NCI-H146 (cell line): ENCODE data around the gene CTPS2.
"Not testable (repeated sequence)": the region's sequence is repeated elsewhere in the genome, so short reads cannot be mapped to it uniquely, and the experiment has no call there.

Experiments used
- DNase-seq: peaks from one replicate; lab custom pipeline; 2025; lab: John Stamatoyannopoulos, UW

CTPS2 gene

GRCh38 chrX:16603822-16604221 is 108.6 kb downstream of the CTPS2 start:
- no peak for DNase-seq

DNA sequence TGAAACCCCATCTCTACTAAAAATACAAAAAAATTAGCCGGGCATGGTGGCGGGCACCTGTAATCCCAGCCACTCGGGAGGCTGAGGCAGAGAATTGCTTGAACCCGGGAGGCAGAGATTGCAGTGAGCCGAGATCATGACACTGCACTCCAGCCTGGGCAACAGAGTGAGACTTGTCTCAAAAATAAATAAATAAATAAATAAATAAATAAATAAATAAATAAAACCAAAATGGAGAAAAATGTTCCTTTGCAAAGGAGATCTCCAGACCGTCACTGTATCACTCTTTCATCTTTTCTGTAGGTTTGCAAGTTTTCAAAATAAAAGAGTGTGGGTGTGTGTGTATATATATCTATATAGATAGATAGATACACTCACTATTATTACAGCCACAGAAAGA is 109.2 kb downstream of the CTPS2 start:
- not testable (repeated sequence) for DNase-seq

DNA sequence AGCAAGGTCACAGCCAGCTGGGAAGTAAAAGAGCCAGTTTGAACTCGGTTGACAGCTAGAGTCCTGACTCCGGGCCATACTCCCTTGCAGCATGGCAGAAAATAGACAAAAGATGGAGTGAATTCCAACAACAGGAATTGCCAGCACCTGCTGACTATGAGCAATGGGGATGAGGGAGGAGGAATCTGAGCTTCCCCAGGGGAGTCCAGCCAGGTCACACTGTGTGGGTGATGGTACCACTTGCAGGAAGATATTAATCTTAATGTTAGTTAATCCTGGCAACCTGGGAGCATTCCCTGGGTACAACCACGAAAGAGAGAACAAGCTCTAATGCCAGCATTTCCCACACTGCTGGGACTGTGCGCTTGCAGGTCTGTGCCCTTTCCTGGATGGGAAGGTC is 110.6 kb downstream of the CTPS2 start:
- DNase-seq, result no peak

DNA sequence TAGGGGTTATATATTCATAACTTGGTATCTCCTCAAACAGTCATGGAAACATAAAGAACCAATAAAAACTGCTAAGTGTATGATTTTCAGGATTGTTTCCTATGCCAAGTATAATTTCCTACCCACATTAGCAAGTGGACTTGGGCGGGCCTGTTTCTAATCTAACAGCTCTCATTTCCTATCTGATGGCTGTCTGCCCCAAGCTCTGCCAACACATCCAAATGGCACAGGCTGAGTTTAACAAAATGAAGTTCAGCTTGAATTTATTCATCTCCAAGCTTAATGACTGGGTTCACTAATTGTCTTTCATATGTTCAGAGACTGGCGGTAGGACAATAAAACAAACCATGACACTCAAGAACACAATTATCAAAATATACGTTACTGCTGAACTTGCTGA is 118.0 kb downstream of the CTPS2 start:
- DNase-seq, result no peak

DNA sequence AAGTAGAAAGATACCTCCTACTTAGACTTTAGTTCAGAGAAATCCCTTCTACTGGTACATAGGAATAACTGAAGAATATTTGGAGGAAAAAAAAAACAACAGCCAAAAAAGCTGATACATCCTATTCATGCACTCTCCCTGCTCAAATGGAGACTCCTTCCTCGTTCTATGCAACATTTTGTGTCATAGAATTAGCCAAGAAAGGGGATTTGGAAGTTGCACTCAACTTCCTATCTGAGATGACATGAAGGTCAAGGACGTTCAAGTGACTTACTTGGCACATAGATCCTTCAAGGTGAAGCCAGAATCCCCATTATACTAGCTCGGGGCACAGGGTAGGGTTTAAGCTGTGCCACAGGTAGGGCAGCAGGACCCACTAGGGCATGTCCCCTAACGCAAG is 118.7 kb downstream of the CTPS2 start:
- DNase-seq, result no peak

DNA sequence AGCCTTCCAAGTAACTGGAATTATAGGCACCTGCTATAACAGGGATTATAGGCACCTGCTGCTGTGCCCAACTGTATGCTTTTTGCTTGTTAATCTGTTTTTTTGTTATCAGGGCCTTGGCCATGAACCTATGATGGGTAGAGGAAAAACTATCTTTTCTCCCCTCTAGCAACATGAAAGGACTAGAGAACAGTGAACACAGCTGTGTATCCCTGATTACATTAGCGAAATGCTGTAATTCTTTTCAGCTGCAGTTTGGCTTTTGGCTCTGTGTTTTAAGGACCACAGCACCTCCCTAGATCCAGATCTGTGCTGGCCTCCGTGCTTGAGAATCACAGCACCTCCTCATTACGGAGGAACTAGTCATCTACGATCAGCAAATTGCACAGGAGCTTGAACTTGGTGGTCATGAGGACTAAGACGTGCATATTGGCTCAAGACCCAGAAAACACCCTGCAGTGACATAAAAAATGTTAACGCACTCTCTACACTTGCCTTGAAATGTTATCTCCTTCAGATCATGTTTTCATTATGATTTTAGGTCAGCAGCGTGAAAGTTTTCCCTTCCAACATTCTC is 120.2 kb downstream of the CTPS2 start:
- DNase-seq, result no peak

DNA sequence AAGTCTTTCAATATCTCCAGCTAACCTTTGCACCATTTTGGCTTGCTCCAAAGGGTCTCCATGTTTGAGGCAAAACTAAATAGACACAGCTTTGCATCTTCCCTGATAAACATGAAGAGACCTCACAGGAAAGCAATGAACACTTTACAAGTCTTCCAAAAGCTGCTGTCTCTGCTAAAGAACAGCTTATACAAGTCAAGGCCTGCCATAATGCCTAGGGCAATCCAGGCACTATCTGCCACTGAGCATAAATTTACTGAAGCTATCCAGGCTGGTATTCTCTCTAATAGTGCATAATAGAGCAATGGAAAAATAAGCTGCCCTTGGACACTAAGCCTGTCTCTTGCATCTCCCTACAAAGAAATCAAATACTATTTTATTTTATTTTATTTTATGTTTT is 122.6 kb downstream of the CTPS2 start:
- no peak for DNase-seq

- no peak for DNase-seq
These were observed 123.3 kb downstream of the CTPS2 start for GRCh38 chrX:16589211-16589610.

- DNase-seq, result no peak
These were observed 124.2 kb downstream of the CTPS2 start for GRCh38 chrX:16588266-16588665.

GRCh38 chrX:16587836-16588235 is 124.6 kb downstream of the CTPS2 start:
- DNase-seq, result no peak

GRCh38 chrX:16586377-16587112 is 125.9 kb downstream of the CTPS2 start:
- no peak for DNase-seq

DNA sequence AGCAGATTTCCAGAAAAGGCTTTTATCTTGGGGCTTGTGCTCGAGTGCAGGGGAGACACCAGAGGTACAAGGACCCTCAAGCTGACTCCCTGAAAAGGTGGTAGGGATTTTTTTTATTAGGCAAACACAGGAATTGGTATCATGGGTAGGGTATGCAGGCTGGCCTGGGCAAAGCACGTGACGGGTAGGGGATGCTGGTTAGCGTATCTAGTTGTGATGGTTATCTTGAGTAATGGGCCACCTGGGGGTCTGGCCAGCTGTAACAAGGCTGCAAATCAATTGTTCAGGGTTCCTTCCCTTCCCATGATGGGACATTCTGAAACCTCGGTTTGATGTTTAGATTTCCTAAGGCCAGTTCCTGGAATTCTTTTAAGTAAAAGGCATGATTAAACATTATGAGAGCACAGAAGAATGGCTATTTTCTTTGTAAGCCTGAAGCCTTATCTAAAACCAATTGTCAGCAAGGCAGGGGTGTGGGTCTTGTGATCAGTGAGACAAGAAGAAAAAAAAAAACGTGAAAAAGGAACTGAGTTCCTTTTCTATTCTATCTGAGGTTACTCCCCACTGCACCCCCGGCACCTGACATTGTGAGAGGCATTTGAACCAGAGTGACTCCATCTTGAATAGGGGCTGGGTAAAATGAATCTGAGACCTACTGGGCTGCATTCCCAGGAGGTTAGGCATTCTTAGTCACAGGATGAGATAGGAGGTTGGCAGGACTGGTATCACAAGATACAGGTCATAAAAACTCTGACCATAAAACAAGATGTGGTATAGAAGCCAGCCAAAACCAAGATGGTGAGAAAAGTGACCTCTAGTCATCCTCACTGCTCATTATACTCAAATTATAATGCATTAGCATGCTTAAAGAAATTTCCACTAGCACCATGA is 126.7 kb downstream of the CTPS2 start:
- no peak for DNase-seq

DNA sequence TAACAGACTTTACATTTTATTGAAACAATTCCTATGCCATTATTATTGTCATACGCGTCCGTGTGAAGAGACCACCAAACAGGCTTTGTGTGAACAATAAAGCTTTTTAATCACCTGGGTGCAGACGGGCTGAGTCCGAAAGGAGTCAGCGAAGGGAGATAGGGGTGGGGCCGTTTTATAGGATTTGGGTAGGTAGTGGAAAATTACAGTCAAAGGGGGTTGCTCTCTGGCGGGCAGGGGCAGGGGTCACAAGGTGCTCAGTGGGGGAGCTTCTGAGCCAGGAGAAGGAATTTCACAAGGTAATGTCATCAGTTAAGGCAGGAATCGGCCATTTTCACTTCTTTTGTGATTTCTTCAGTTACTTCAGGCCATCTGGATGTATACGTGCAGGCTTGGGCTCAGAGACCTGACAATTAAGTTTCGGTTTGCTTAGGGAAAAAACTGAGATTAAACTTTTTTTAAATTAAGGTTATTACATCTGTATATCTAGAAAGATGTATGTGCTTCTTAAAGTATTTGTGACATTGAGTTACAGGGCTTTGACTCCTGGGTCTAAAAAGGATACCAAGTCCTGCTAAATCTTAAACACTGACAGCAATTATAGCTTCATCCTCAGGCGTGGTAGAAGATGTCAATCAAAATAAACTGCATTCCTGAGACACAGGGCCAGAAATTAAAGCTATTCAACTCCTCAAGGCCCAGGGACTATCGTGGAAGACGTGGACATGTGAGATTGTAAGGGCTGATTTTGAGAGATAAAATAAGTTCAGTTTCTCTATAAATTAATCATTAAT is 132.3 kb downstream of the CTPS2 start:
- DNase-seq, result not testable (repeated sequence)

GRCh38 chrX:16579517-16579916 is 133.0 kb downstream of the CTPS2 start:
- DNase-seq, result no peak

DNA sequence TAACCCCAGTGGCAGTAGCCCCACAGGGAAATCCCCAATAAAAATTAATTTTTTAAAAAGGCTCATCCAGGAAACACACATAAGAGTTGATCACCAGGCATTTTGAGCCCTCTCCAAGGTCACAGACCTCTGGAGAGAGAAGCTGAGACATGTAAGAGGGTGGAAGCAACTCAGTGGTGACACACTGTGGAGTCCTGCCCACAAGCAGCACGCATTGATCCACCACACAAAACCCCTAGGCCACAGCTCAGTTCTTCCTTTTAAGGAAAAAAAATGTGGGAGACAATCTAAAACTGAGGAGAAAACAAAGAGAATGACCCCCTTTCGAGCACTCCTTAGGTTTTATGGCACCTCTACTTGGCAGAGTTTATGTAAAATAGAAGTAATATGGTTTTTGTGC is 134.3 kb downstream of the CTPS2 start:
- DNase-seq, result no peak

DNA sequence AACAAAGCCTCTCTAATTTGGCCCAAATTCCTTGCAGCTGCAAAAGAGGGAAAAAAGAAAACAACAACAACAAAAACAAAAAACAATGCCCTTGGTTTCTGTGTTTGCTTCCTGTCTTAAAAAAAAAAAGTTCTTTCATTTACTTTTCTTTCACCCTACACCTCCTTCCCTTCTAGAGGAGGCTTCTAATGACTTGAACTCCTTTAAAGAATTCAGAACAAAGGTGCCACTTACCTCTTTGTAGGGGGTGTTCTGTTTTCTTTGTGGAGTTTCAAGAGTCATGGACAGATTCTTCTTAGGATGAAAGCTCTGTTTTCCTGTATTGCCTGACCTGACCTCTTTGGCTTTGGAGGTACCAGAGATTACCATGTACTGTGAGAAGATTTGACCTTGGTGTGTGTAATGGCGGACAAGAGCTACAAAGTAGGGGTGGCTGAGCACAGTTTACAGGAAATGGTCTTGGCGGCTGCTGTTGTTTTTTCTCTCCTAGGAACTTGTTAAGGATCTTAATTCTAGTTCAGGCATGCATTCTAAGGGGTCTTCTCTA is 134.9 kb downstream of the CTPS2 start:
- DNase-seq, result no peak

- DNase-seq, result not testable (repeated sequence)
These were observed 137.1 kb downstream of the CTPS2 start for GRCh38 chrX:16575388-16575787.

DNA sequence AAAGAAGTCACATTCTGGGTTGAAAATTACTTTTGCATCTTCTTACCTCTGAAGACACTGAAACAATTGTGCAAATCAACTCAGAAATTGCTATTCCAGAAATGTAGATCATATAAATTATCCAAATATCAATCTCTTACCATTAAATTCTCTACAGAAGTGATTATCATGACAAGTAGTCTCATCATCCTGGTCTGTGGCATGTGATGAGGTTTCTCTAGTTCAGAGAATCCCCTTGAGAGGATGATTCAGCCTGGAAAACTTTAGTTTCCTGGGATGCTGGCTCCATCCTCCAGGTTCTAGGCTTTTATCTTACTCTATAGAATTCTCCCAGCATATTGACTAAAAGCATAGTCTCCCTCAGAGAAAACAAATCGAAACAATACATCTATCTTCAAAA is 138.7 kb downstream of the CTPS2 start:
- no peak for DNase-seq

GRCh38 chrX:16567681-16568080 is 144.8 kb downstream of the CTPS2 start:
- no peak for DNase-seq

DNA sequence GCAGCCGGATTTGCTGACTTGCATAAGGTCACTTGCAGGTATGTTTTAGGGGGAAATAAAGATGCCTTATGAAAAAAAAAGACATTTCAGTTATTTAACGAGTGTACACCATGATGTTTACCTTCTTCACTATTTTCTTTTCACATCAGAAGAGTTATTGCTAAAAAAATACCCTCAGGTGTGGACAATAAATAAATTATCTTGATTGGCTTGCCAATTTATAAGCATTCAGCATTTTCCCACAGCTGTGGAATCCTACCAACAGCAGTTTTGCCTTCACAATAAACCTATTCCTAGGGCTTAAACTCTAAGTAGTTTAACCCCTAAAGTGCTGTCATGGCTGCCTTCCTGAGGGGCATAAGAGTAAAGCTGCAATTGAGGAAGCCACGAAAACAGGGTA is 145.9 kb downstream of the CTPS2 start:
- DNase-seq, result no peak

DNA sequence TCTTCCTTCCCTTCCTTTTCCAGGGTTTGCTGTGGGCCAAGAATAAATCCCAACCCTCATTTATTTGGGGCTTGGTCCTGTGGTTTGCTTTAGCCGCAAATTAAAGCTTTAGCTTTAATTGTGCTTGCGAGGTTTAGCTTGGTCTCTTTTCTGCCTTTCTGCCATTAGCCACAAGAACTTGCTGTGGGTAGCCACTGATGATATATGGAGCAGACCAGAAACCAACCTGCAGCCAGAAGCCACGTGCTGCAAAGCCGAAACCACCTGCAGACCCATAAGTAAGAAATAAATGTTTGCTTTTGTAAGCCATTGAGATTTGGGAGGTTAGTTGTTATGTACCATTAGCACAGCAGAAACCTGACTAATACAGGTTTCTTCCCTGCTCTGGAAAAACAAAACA is 152.3 kb downstream of the CTPS2 start:
- DNase-seq, result no peak

- DNase-seq, result peak; percentile 89
These were observed 153.3 kb downstream of the CTPS2 start for GRCh38 chrX:16559206-16559619.
